HCT116 (cell line): ENCODE results near the gene PAX7. TPM values are rescaled to one million over a fixed set of nuclear protein-coding genes. Genes with fewer than 3 reads are reported as not detected.

Source experiments
- ATAC-seq: fragments of 200-7000 bp; cut with Tn5 transposase; 2 replicates; pipeline ENCODE4 v1.9.1; 2020; ENCODE audit warnings: mild to moderate bottlenecking, moderate library complexity
- BruUV-seq: library from RNA; stranded (reverse); fragments of 400-500 nt; replicated peaks from 2 replicates; lab custom pipeline; 2021; lab: Mats Ljungman, UMichigan
- CTCF ChIA-PET: fragments of 300-600 bp; sonication (Branson Sonifier 250); formaldehyde crosslinking; loops from one replicate; lab custom pipeline; 2021; ENCODE audit warnings: antibody characterized with exemption; lab: Charles Lee
- POLR2A ChIA-PET: fragments of 300-600, 350-600 bp; sonication (Branson Sonifier 250); formaldehyde crosslinking; loops from one replicate; lab custom pipeline; 2021; ENCODE audit warnings: antibody characterized with exemption; lab: Charles Lee
- RAD21 ChIA-PET, 2 experiments: fragments of 300-600 bp; sonication (Branson Sonifier 250); formaldehyde crosslinking; loops; one replicate each; lab custom pipeline; 2023; ENCODE audit warnings: low total read pairs in 2 of 2; ENCODE audit not compliant: uncharacterized antibody in 2 of 2, unreplicated experiment in 2 of 2, low non-redundant PET in 1 of 2; lab: Charles Lee
- DNase-seq: peaks from one replicate; pipeline ENCODE4 v3.0.0-alpha.2; 2010; ENCODE audit warnings: low read depth, low spot score
- H2AFZ ChIP-seq: fragments of 200-600 bp; shearing (Covaris generic), sonication (generic); 2 replicates; pipeline ENCODE4 v1.6.1; 2017; ENCODE audit warnings: low read depth, mixed run types, mixed read lengths, antibody characterized with exemption, low read length; ENCODE audit not compliant: poor library complexity, severe bottlenecking
- H3K27ac ChIP-seq: 2 replicates; pipeline ENCODE4 v1.5.1; 2012; ENCODE audit warnings: low read depth, low read length
- H3K27me3 ChIP-seq: fragments of 200-600 bp; sonication (generic); 2 replicates; pipeline ENCODE4 v1.6.1; 2016; ENCODE audit warnings: mixed run types, low read length, mixed read lengths; ENCODE audit not compliant: insufficient read depth
- H3K36me3 ChIP-seq, 2 experiments: fragments of 200-500 bp in 1 of 2; fragments of 200-600 bp in 1 of 2; sonication (Bioruptor generic) in 1 of 2; sonication (generic) in 1 of 2; 2 replicates each; pipeline versions ENCODE4 v1.5.1 to v1.6.1; 2014 to 2016; ENCODE audit warnings: low read length in 2 of 2, inconsistent platforms in 1 of 2, mixed read lengths in 1 of 2, mixed run types in 1 of 2; ENCODE audit not compliant: insufficient read depth in 2 of 2, control insufficient read depth in 1 of 2
- H3K4me1 ChIP-seq, 2 experiments: fragments of 200-600 bp in 1 of 2; sonication (generic) in 1 of 2; 2 replicates each; pipeline versions ENCODE4 v1.5.1 to v1.6.1; 2012 to 2017; ENCODE audit warnings: low read length in 2 of 2, inconsistent platforms in 1 of 2, mild to moderate bottlenecking in 1 of 2, mixed read lengths in 1 of 2, mixed run types in 1 of 2, moderate library complexity in 1 of 2; ENCODE audit not compliant: insufficient read depth in 2 of 2, control insufficient read depth in 1 of 2
- H3K4me2 ChIP-seq: fragments of 200-600 bp; sonication (generic); 2 replicates; pipeline ENCODE4 v1.6.1; 2017; ENCODE audit warnings: mixed run types, low read length, mixed read lengths
- H3K4me3 ChIP-seq, 2 experiments: fragments of 200-600 bp in 1 of 2; sonication (generic) in 1 of 2; replicated peaks in 1 of 2; 2 replicates each; pipeline ENCODE4 v1.5.1; 2011 to 2016; ENCODE audit warnings: low read length in 2 of 2, control low read depth in 1 of 2, low read depth in 1 of 2, mild to moderate bottlenecking in 1 of 2, mixed read lengths in 1 of 2, mixed run types in 1 of 2
- H3K79me2 ChIP-seq: fragments of 200-600 bp; sonication (generic); 2 replicates; pipeline ENCODE4 v1.6.1; 2017; ENCODE audit warnings: mild to moderate bottlenecking, mixed run types, low read length, moderate library complexity, mixed read lengths; ENCODE audit not compliant: insufficient read depth
- H3K9ac ChIP-seq: fragments of 200-600 bp; sonication (generic); 2 replicates; pipeline ENCODE4 v1.6.1; 2016; ENCODE audit warnings: low read length, mixed read lengths
- H3K9me2 ChIP-seq: fragments of 200-600 bp; sonication (generic), shearing (Covaris generic); 2 replicates; pipeline ENCODE4 v1.6.1; 2017; ENCODE audit warnings: mixed run types, mild to moderate bottlenecking, moderate library complexity; ENCODE audit not compliant: insufficient read depth
- H3K9me3 ChIP-seq, 2 experiments: fragments of 200-500 bp in 1 of 2; fragments of 200-600 bp in 1 of 2; sonication (Bioruptor generic) in 1 of 2; sonication (generic) in 1 of 2; 2 replicates each; pipeline ENCODE4 v1.6.1; 2014 to 2017; ENCODE audit warnings: low read length in 2 of 2, mixed read lengths in 2 of 2, inconsistent platforms in 1 of 2, low read depth in 1 of 2, mild to moderate bottlenecking in 1 of 2, mixed run types in 1 of 2, moderate library complexity in 1 of 2; ENCODE audit not compliant: control insufficient read depth in 1 of 2, insufficient read depth in 1 of 2
- H4K20me1 ChIP-seq: fragments of 200-600 bp; sonication (generic), shearing (Covaris generic); 2 replicates; pipeline ENCODE4 v1.6.1; 2017; ENCODE audit warnings: mixed run types, mild to moderate bottlenecking, moderate library complexity; ENCODE audit not compliant: insufficient read depth
- CBX3 ChIP-seq: IDR thresholded peaks from 2 replicates; pipeline ENCODE4 v1.6.1; 2012; ENCODE audit warnings: low read depth
- CEBPB ChIP-seq: IDR thresholded peaks from 2 replicates; pipeline ENCODE4 v1.6.1; 2012; ENCODE audit warnings: low read depth
- ELF1 ChIP-seq: IDR thresholded peaks from 2 replicates; pipeline ENCODE4 v1.6.1; 2012; ENCODE audit warnings: low read depth, borderline replicate concordance
- EZH2 ChIP-seq: fragments of 200-600 bp; sonication (generic); IDR thresholded peaks from 2 replicates; pipeline ENCODE4 v1.6.1; 2017; ENCODE audit warnings: antibody characterized with exemption, mixed run types
- EZH2phosphoT487 ChIP-seq: fragments of 200-600 bp; IDR thresholded peaks from 2 replicates; pipeline ENCODE4 v1.6.1; 2018; ENCODE audit warnings: antibody characterized with exemption, borderline replicate concordance
- POLR2AphosphoS5 ChIP-seq: IDR thresholded peaks from 2 replicates; pipeline ENCODE4 v1.6.1; 2011; ENCODE audit warnings: mild to moderate bottlenecking, low read depth, low read length, moderate library complexity
- TCF7L2 ChIP-seq: IDR thresholded peaks from 2 replicates; pipeline ENCODE4 v1.7.0; 2011; ENCODE audit warnings: borderline replicate concordance, inconsistent platforms; ENCODE audit not compliant: insufficient read depth, insufficient read length; ENCODE audit errors: extremely low read depth
- ZFX ChIP-seq: fragments of 450-650 bp; IDR thresholded peaks from 2 replicates; pipeline ENCODE4 v1.6.1; 2017
- intact Hi-C: fragments of 100-400 bp; cut with micrococcal nuclease; formaldehyde crosslinking; loops from 2 replicates; pipeline ENCODE4 v1.10.0; 2022
- total RNA-seq: library from RNA; stranded (reverse); gene quantifications from one replicate; pipeline ENCODE4 v1.2.1, GENCODE V29; 2021; ENCODE audit not compliant: unreplicated experiment
- TF ChIP-seq, protein P1 (sequence below), 3 experiments: fragments of 200-600 bp in 1 of 3; sonication (generic) in 1 of 3; IDR thresholded peaks in 2 of 3; conservative IDR thresholded peaks in 1 of 3; 2 replicates each; pipeline ENCODE4 v1.5.1; 2012 to 2017; ENCODE audit warnings: low read depth in 2 of 3, low read length in 2 of 3, antibody characterized with exemption in 1 of 3, borderline replicate concordance in 1 of 3, control low read depth in 1 of 3, mild to moderate bottlenecking in 1 of 3, mixed read lengths in 1 of 3, mixed run types in 1 of 3, moderate library complexity in 1 of 3; ENCODE audit not compliant: insufficient read depth in 1 of 3

PAX7 gene
- total RNA-seq, 1 experiment from 2014 or later: not detected

DNA sequence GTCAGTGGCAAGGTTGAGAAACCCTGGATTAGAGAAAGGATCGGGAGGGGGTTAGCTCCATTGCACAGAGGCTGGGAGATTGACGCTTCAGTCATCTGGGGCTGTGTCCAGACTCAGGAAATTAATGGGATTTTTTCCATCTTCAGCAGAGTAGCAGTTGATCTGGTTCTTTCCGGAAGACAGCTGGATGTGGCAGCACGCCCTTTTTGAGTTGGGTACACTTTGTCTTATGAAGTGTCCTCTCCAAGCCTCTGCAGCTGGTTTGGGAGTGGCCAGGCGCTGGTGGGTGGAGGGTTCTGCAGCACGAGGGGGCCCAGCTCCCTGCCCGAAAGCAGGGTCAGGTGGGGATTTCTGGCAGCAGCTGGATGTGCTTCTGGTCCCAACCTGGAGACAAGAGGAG lies 133.7 kb downstream of the PAX7 start:
- Histone ChIP-seq H3K4me3 (no peak overlapping the region), H3K4me1 (no peaks in the 10 kb centered on the region), H3K27ac (no peak overlapping the region), H3K9ac (no peak overlapping the region), H3K4me2 (no peak overlapping the region), H3K9me3 (no peaks in the 10 kb centered on the region), H3K79me2 (no peaks in the 10 kb centered on the region), H4K20me1 (no peaks in the 10 kb centered on the region), H2AFZ (no peak overlapping the region), H3K9me2 (no peaks in the 10 kb centered on the region), H3K36me3 (no peaks in the 10 kb centered on the region), H3K27me3 (peaks cover 16% of the 10 kb centered on the region)
- intact Hi-C loops: no loop called here
- POLR2A ChIA-PET: no interaction called here
- TF ChIP-seq ZFX (no peak), EZH2phosphoT487 (no peak)
- BruUV-seq: no TSS peak
- CTCF ChIA-PET: no interaction called here
- DNase-seq (no peak), ATAC-seq (no peak)
- RAD21 ChIA-PET: no interaction called here

DNA sequence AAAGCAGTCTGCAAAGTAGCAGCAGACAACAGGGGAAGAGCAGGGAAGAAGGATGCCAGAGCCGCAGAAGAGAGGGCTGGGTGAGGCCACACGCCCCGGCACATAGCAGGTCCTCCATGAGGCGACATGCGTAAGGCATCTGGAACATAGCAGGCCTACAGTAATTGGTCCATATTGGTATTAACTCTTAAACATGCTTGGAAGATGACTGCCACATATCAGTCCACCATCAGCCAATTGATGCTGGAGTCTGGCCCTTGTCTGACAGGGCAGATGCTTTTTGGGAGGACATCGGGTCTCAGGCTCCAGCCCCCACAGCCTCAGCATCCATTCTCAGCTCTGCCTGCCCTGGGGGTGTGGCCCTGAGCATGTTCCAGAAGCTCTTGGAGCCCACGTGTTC lies 135.1 kb downstream of the PAX7 start:
- peaks cover 30% of the 10 kb centered on the region for H3K27me3 ChIP-seq
- CTCF ChIA-PET: no interaction called here
- no peak overlapping the region for H3K4me2 ChIP-seq
- intact Hi-C loops: no loop called here
- H3K9ac ChIP-seq: no peak overlapping the region
- no peak for TF ChIP-seq ELF1
- TF ChIP-seq CBX3: no peak
- TF ChIP-seq TCF7L2: no peak
- TF ChIP-seq, protein P1, sequence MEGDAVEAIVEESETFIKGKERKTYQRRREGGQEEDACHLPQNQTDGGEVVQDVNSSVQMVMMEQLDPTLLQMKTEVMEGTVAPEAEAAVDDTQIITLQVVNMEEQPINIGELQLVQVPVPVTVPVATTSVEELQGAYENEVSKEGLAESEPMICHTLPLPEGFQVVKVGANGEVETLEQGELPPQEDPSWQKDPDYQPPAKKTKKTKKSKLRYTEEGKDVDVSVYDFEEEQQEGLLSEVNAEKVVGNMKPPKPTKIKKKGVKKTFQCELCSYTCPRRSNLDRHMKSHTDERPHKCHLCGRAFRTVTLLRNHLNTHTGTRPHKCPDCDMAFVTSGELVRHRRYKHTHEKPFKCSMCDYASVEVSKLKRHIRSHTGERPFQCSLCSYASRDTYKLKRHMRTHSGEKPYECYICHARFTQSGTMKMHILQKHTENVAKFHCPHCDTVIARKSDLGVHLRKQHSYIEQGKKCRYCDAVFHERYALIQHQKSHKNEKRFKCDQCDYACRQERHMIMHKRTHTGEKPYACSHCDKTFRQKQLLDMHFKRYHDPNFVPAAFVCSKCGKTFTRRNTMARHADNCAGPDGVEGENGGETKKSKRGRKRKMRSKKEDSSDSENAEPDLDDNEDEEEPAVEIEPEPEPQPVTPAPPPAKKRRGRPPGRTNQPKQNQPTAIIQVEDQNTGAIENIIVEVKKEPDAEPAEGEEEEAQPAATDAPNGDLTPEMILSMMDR (IDR thresholded peaks at IDR 0.05 in 2 of 3, conservative IDR thresholded peaks at IDR 0.05 in 1 of 3; ENCODE audit: borderline replicate concordance in 1 of 3, insufficient read depth in 1 of 3, low read depth in 2 of 3, low read length in 2 of 3): no peak
- no peak for TF ChIP-seq CEBPB
- no peak for TF ChIP-seq EZH2
- no peak for TF ChIP-seq POLR2AphosphoS5
- no peaks in the 10 kb centered on the region for H3K9me2 ChIP-seq
- H2AFZ ChIP-seq: no peak overlapping the region
- no peak for DNase-seq
- H3K27ac ChIP-seq: no peak overlapping the region
- no peaks in the 10 kb centered on the region for H3K9me3 ChIP-seq
- H3K79me2 ChIP-seq: no peaks in the 10 kb centered on the region
- no peak for ATAC-seq
- no TSS peak for BruUV-seq
- RAD21 ChIA-PET: no interaction called here
- no peak overlapping the region for H3K4me3 ChIP-seq
- H3K36me3 ChIP-seq: no peaks in the 10 kb centered on the region
- H4K20me1 ChIP-seq: no peaks in the 10 kb centered on the region
- POLR2A ChIA-PET: no interaction called here
- no peaks in the 10 kb centered on the region for H3K4me1 ChIP-seq
